Mucosa of descending colon (tissue), 3 donors: ENCODE results near the gene GPAM. TPM values are rescaled to one million over a fixed set of nuclear protein-coding genes. Genes with fewer than 3 reads are reported as not detected.

Experiments
- ATAC-seq: fragments of 200-7000 bp; cut with Tn5 transposase; one replicate; pipeline ENCODE4 v1.9.1; 2020; ENCODE audit warnings: mild to moderate bottlenecking, moderate library complexity
- DNase-seq, 3 donors: peaks; one replicate each; pipeline ENCODE4 v3.0.0-alpha.2; 2020
- H3K36me3 ChIP-seq: fragments of 200-600 bp; one replicate; pipeline ENCODE4 v1.8.0; 2021; ENCODE audit warnings: low read depth, mild to moderate bottlenecking
- H3K4me1 ChIP-seq: fragments of 200-600 bp; one replicate; pipeline ENCODE4 v1.8.0; 2021; ENCODE audit warnings: low read depth, mild to moderate bottlenecking
- H3K4me3 ChIP-seq: fragments of 200-600 bp; one replicate; pipeline ENCODE4 v1.8.0; 2021; ENCODE audit warnings: mild to moderate bottlenecking
- H3K9me3 ChIP-seq: fragments of 200-600 bp; one replicate; pipeline ENCODE4 v1.8.0; 2021; ENCODE audit warnings: mild to moderate bottlenecking
- CTCF ChIP-seq: fragments of 200-600 bp; IDR thresholded peaks from one replicate; pipeline ENCODE4 v1.8.0; 2022; ENCODE audit warnings: antibody characterized with exemption, mild to moderate bottlenecking
- intact Hi-C, 2 donors: fragments of 100-400 bp; cut with DNase I in 1 of 2; cut with micrococcal nuclease in 1 of 2; formaldehyde crosslinking; loops; one replicate each; pipeline versions ENCODE4 v1.11.0 to v1.11.1; 2022; cut with DNase I, micrococcal nuclease
- total RNA-seq, 3 donors: library from RNA; stranded (reverse); fragmentation: NEBNext Ultra II Directional in 2 of 3; extraction: Animal tissue kit (Norgen Biotek cat#: 25700) in 2 of 3; gene quantifications; one replicate each; pipeline versions ENCODE4 v1.2.1 to v1.2.4, GENCODE V29; 2021 to 2023
- donor health status: DM: no; HTN: no; CAD: no; lungs with moderate emphysema.
- donor health status: DM: no; HTN: no; CAD: no.
- donor health status: DM: no; HTN: yes; CAD: no.

GPAM gene
- total RNA-seq, 3 donors from 2014 or later, result 5.8 to 15.5 (median 9.8) TPM

GRCh38 chr10:112161757-112162518, 21.6 kb downstream of the GPAM start:
- Histone ChIP-seq H3K4me3 (no peak overlapping the region), H3K36me3 (peaks cover 6% of the 10 kb centered on the region), H3K9me3 (no peaks in the 10 kb centered on the region), H3K4me1 (no peaks in the 10 kb centered on the region)
- TF ChIP-seq CTCF, result no peak
- ATAC-seq (no peak), DNase-seq (no peak)
- intact Hi-C loops, result no loop called here

GRCh38 chr10:112160834-112161233, 22.7 kb downstream of the GPAM start:
- intact Hi-C loops, result no loop called here
- DNase-seq (no peak), ATAC-seq (no peak)
- Histone ChIP-seq H3K9me3 (no peaks in the 10 kb centered on the region), H3K4me3 (no peak overlapping the region), H3K36me3 (peaks cover 6% of the 10 kb centered on the region), H3K4me1 (no peaks in the 10 kb centered on the region)
- no peak for TF ChIP-seq CTCF

DNA sequence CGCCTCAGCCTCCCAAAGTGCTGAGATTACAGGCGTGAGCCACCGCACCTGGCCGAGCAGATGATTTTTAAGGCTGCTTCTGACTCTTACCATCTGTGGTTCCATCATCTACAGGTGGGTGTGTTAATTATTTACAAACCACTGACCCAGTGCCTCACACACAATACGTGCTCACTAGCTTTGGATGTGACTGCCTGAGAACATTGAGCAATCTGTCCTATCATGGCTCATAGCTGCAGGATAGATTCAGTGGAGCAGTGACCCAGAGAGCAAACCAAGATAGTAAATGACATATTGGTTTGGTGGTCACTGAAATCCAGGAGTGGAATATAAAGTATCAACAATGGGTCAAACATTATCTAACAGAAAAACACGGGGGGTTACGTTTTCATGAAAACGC, 24.1 kb downstream of the GPAM start:
- intact Hi-C loops, result no loop called here
- no peak overlapping the region for H3K4me3 ChIP-seq
- H3K36me3 ChIP-seq, result peaks cover 6% of the 10 kb centered on the region
- no peaks in the 10 kb centered on the region for H3K9me3 ChIP-seq
- ATAC-seq (no peak), DNase-seq (no peak)
- H3K4me1 ChIP-seq, result no peaks in the 10 kb centered on the region
- no peak for TF ChIP-seq CTCF

DNA sequence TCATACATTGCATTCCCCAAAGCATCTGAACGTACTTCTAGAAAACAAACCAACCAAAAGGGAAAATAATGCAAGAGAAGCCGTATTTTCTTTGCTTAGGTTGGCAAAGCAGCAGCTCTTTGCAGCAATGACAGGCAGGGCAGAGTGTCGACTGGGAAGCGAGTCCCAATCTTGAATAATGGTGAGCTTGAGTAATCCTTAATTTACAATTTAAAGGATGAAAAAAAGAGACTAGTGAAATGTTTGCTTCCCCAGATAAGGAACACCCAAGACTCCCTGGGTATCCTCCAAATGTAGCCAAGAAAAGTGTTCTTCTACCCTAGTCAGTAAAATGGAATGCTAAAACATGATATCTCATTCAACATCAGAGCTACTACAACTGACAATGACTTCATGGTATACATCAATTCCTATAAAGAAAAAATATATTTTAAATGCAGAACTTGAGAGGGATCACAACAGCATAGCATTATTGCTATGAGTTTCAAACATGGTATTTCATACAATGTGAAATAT, 32.0 kb downstream of the GPAM start:
- Histone ChIP-seq H3K36me3 (no peaks in the 10 kb centered on the region), H3K4me3 (no peak overlapping the region), H3K4me1 (no peaks in the 10 kb centered on the region), H3K9me3 (no peaks in the 10 kb centered on the region)
- no peak for TF ChIP-seq CTCF
- DNase-seq (no peak), ATAC-seq (no peak)
- intact Hi-C loops, result no loop called here

- Histone ChIP-seq H3K36me3 (no peaks in the 10 kb centered on the region), H3K4me3 (no peak overlapping the region), H3K9me3 (no peaks in the 10 kb centered on the region), H3K4me1 (no peaks in the 10 kb centered on the region)
- intact Hi-C loops, result no loop called here
- DNase-seq, result no peak
- no peak for TF ChIP-seq CTCF
- ATAC-seq, result no peak
Observed at GRCh38 chr10:112148331-112148730, 35.2 kb downstream of the GPAM start.
